Fibroblast of upper back skin (primary cell): ENCODE measurements around the gene DGKG.

Experiments used
- DNase-seq: peaks from one replicate; pipeline ENCODE4 v3.0.0-alpha.2; 2013

The DGKG gene

GRCh38 chr3:186366206-186366605, 4.2 kb upstream of the DGKG start:
- DNase-seq: no peak

GRCh38 chr3:186365202-186365974, 3.4 kb upstream of the DGKG start:
- peak; percentile 3 for DNase-seq

GRCh38 chr3:186362988-186363387, 954 bp upstream of the DGKG start:
- DNase-seq: no peak

GRCh38 chr3:186362537-186362842, 456 bp upstream of the DGKG start:
- DNase-seq: no peak

GRCh38 chr3:186361246-186361761, 730 bp downstream of the DGKG start:
- DNase-seq: no peak

GRCh38 chr3:186360779-186361178, 1.3 kb downstream of the DGKG start:
- no peak for DNase-seq

- DNase-seq: no peak
These were observed 3.0 kb downstream of the DGKG start for GRCh38 chr3:186359078-186359477.

GRCh38 chr3:186356152-186356551, 5.9 kb downstream of the DGKG start:
- DNase-seq: no peak

- DNase-seq: no peak
These were observed 7.9 kb downstream of the DGKG start for GRCh38 chr3:186354100-186354499.

GRCh38 chr3:186352369-186352768, 9.7 kb downstream of the DGKG start:
- DNase-seq: no peak

- no peak for DNase-seq
These were observed 19.8 kb downstream of the DGKG start for GRCh38 chr3:186342197-186342596.

- DNase-seq: no peak
These were observed 21.8 kb downstream of the DGKG start for GRCh38 chr3:186340204-186340603.

- no peak for DNase-seq
These were observed 22.7 kb downstream of the DGKG start for GRCh38 chr3:186339180-186339918.

- no peak for DNase-seq
These were observed 28.8 kb downstream of the DGKG start for GRCh38 chr3:186333256-186333655.

- no peak for DNase-seq
These were observed 31.1 kb downstream of the DGKG start for GRCh38 chr3:186330772-186331460.

GRCh38 chr3:186329589-186329988, 32.4 kb downstream of the DGKG start:
- DNase-seq: no peak

GRCh38 chr3:186327912-186328487, 34.0 kb downstream of the DGKG start:
- no peak for DNase-seq

- DNase-seq: no peak
These were observed 39.3 kb downstream of the DGKG start for GRCh38 chr3:186322761-186323160.

GRCh38 chr3:186321746-186322145, 40.3 kb downstream of the DGKG start:
- DNase-seq: no peak

- DNase-seq: no peak
These were observed 41.0 kb downstream of the DGKG start for GRCh38 chr3:186320862-186321568.

- no peak for DNase-seq
These were observed 42.1 kb downstream of the DGKG start for GRCh38 chr3:186319945-186320344.

GRCh38 chr3:186318135-186318534, 43.9 kb downstream of the DGKG start:
- peak; percentile 52 for DNase-seq

GRCh38 chr3:186317478-186317877, 44.6 kb downstream of the DGKG start:
- no peak for DNase-seq
